Measurements from ENCODE around the gene OR52E4. TPM values are rescaled to one million over a fixed set of nuclear protein-coding genes. Genes with fewer than 3 reads are reported as not detected.

OR52E4 gene
- total and polyA plus RNA-seq, 10 of the 15 experiments (the other 5 are each of a cell fraction or from before 2014, with no cell fraction given), result not detected

DNA sequence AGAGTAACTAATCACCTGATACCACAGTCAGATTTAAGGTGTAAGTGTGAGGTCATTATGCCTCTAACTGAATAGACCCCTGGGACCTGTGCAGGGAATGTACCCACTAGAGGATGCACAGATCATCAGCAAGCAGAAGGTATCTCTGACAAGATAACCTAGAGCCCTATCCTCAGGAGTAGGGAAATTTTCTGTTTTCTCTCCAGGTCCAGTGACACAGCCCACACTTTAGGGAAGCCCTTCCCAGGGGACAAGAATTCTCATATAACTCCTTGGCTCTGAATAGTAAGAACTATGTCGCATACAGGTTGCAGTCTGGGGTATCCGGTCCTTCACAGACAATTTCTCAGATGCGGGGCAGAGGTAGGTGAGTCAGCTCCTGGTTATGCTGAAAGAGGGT, 12.5 kb downstream of the OR52E4 start, which contains the start of gene OR52E5 (continued):
- no peak for TF ChIP-seq EGR1 (IDR thresholded peaks at IDR 0.05; ENCODE audit: borderline replicate concordance in 1 of 2, low read depth in 2 of 2, low read length in 2 of 2)
- TF ChIP-seq RFX5 (IDR thresholded peaks at IDR 0.05; ENCODE audit: low read depth, low read length), result no peak
- no peak for TF ChIP-seq MTA3 (IDR thresholded peaks at IDR 0.05; ENCODE audit: borderline replicate concordance, low read length)
- TF ChIP-seq FOXM1 (IDR thresholded peaks at IDR 0.05; ENCODE audit: low read depth, low read length), result no peak
- TF ChIP-seq, protein P1, sequence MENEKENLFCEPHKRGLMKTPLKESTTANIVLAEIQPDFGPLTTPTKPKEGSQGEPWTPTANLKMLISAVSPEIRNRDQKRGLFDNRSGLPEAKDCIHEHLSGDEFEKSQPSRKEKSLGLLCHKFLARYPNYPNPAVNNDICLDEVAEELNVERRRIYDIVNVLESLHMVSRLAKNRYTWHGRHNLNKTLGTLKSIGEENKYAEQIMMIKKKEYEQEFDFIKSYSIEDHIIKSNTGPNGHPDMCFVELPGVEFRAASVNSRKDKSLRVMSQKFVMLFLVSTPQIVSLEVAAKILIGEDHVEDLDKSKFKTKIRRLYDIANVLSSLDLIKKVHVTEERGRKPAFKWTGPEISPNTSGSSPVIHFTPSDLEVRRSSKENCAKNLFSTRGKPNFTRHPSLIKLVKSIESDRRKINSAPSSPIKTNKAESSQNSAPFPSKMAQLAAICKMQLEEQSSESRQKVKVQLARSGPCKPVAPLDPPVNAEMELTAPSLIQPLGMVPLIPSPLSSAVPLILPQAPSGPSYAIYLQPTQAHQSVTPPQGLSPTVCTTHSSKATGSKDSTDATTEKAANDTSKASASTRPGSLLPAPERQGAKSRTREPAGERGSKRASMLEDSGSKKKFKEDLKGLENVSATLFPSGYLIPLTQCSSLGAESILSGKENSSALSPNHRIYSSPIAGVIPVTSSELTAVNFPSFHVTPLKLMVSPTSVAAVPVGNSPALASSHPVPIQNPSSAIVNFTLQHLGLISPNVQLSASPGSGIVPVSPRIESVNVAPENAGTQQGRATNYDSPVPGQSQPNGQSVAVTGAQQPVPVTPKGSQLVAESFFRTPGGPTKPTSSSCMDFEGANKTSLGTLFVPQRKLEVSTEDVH (IDR thresholded peaks at IDR 0.05; ENCODE audit: low read depth, partially characterized antibody), result no peak
- no peak for TF ChIP-seq NFXL1 (IDR thresholded peaks at IDR 0.05; ENCODE audit: borderline replicate concordance)
- TF ChIP-seq, protein P2, sequence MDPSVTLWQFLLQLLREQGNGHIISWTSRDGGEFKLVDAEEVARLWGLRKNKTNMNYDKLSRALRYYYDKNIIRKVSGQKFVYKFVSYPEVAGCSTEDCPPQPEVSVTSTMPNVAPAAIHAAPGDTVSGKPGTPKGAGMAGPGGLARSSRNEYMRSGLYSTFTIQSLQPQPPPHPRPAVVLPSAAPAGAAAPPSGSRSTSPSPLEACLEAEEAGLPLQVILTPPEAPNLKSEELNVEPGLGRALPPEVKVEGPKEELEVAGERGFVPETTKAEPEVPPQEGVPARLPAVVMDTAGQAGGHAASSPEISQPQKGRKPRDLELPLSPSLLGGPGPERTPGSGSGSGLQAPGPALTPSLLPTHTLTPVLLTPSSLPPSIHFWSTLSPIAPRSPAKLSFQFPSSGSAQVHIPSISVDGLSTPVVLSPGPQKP (IDR thresholded peaks at IDR 0.05; ENCODE audit: low read depth, low read length), result no peak

DNA sequence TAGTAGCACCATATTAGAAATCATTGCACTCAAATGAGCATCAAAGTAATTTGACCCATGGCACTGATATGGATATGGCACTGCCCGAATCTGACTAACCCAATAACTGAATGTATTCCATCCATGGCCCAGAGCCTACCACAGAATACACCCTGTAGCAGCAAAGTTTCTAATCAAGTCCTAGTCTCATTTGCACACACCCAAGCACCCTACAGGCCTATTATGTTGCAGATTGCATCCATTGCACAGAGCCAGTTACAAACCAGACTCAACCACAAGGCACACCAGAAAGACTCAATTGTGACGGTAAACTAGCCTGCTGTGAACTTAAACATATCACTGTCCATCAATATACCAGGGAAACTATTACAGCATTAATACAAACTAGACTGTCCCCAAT, 19.1 kb downstream of the OR52E4 start:
- Histone ChIP-seq H3K27ac (ENCODE audit: control insufficient read depth, insufficient read depth) (no peak overlapping the region), H3K9ac (ENCODE audit: control insufficient read depth, insufficient read depth, low read length) (no peak overlapping the region), H3K79me2 (ENCODE audit: control insufficient read depth, insufficient read depth, low read length) (no peaks in the 10 kb centered on the region), H3K9me3 (replicated peaks; ENCODE audit: control insufficient read depth, insufficient read depth, low read length) (no peaks in the 10 kb centered on the region), H4K20me1 (ENCODE audit: control insufficient read depth, insufficient read depth) (no peaks in the 10 kb centered on the region), H3K36me3 (ENCODE audit: control insufficient read depth in 2 of 2, insufficient read depth in 2 of 2, low read length in 1 of 2) (no peaks in the 10 kb centered on the region), H3K4me2 (ENCODE audit: control insufficient read depth, insufficient read depth) (no peak overlapping the region), H3K4me3 (no peak overlapping the region), H2AFZ (ENCODE audit: control insufficient read depth, low read depth, low read length) (no peak overlapping the region), H3K4me1 (ENCODE audit: control insufficient read depth, insufficient read depth, low read length) (no peaks in the 10 kb centered on the region), H3K27me3 (replicated peaks in 1 of 2; ENCODE audit: control insufficient read depth in 2 of 2, insufficient read depth in 2 of 2, low read length in 1 of 2) (no peaks in the 10 kb centered on the region)
- WGBS (ENCODE audit: insufficient coverage, insufficient replicate concordance, low lambda C conversion rate, missing lambda C conversion rate), result 0% methylated on average over 2 of the region's 2 CpGs
- BruUV-seq (replicated peaks), result no TSS peak
- intact Hi-C loops (cut with micrococcal nuclease; ENCODE audit: unreplicated experiment), result no loop called here
- ChIA-PET RAD21 (ENCODE audit: unreplicated experiment) (no interaction called here), CTCF (no interaction called here), POLR2A (no interaction called here), SMC1A (ENCODE audit: uncharacterized antibody, unreplicated experiment) (no interaction called here)
- in situ Hi-C loops (cut with MboI), result no loop called here
- no peak for FAIRE-seq
- DNase-seq (ENCODE audit: low read depth, low spot score), result no peak
- no peak for ATAC-seq
- TF ChIP-seq, protein P3, sequence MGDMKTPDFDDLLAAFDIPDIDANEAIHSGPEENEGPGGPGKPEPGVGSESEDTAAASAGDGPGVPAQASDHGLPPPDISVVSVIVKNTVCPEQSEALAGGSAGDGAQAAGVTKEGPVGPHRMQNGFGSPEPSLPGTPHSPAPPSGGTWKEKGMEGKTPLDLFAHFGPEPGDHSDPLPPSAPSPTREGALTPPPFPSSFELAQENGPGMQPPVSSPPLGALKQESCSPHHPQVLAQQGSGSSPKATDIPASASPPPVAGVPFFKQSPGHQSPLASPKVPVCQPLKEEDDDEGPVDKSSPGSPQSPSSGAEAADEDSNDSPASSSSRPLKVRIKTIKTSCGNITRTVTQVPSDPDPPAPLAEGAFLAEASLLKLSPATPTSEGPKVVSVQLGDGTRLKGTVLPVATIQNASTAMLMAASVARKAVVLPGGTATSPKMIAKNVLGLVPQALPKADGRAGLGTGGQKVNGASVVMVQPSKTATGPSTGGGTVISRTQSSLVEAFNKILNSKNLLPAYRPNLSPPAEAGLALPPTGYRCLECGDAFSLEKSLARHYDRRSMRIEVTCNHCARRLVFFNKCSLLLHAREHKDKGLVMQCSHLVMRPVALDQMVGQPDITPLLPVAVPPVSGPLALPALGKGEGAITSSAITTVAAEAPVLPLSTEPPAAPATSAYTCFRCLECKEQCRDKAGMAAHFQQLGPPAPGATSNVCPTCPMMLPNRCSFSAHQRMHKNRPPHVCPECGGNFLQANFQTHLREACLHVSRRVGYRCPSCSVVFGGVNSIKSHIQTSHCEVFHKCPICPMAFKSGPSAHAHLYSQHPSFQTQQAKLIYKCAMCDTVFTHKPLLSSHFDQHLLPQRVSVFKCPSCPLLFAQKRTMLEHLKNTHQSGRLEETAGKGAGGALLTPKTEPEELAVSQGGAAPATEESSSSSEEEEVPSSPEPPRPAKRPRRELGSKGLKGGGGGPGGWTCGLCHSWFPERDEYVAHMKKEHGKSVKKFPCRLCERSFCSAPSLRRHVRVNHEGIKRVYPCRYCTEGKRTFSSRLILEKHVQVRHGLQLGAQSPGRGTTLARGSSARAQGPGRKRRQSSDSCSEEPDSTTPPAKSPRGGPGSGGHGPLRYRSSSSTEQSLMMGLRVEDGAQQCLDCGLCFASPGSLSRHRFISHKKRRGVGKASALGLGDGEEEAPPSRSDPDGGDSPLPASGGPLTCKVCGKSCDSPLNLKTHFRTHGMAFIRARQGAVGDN (IDR thresholded peaks at IDR 0.05), result no peak
- TF ChIP-seq MXI1 (IDR thresholded peaks at IDR 0.05; ENCODE audit: low read depth, low read length) (no peak), HDAC2 (IDR thresholded peaks at IDR 0.05) (no peak), NFYB (IDR thresholded peaks at IDR 0.05; ENCODE audit: insufficient read depth, low read depth, low read length) (no peak), NR2C1 (IDR thresholded peaks at IDR 0.05) (no peak), TBL1XR1 (IDR thresholded peaks at IDR 0.05; ENCODE audit: low read depth, low read length) (no peak), RB1 (IDR thresholded peaks at IDR 0.05; ENCODE audit: borderline replicate concordance) (no peak), MTA2 (IDR thresholded peaks at IDR 0.05; ENCODE audit: low read depth) (no peak), KLF5 (IDR thresholded peaks at IDR 0.05; ENCODE audit: partially characterized antibody) (no peak)

All from GM12878 (cell line).